ENCODE results near the gene TCF3. TPM values are rescaled to one million over a fixed set of nuclear protein-coding genes. Genes with fewer than 3 reads are reported as not detected.

TCF3 gene
- total and polyA plus RNA-seq, 12 donors, result 8.5 to 96.0 (median 42.0) TPM

- intact Hi-C loops (cut with DNase I), result no loop called here
- peaks cover 0 to 4% of the 10 kb centered on the region in 2 donors for H3K36me3 ChIP-seq (replicated peaks in 1 of 2)
- no peak for TF ChIP-seq CTCF (IDR thresholded peaks at IDR 0.05)
- WGBS, 4 donors, result 92 to 97% (median 93%) methylated on average over 8 to 26 of the region's 26 CpGs
- no peaks in the 10 kb centered on the region for H3K4me1 ChIP-seq (replicated peaks in 1 of 2)
- no peak for DNase-seq
- no peaks in the 10 kb centered on the region for H3K9me3 ChIP-seq (replicated peaks in 1 of 3)
- H3K4me3 ChIP-seq, result no peak overlapping the region
- H3K27me3 ChIP-seq, result no peaks in the 10 kb centered on the region
- H3K27ac ChIP-seq, result no peak overlapping the region
Observed at GRCh38 chr19:1632462-1633268, 19.8 kb downstream of the TCF3 start.

GRCh38 chr19:1631557-1632100 lies 20.8 kb downstream of the TCF3 start:
- Histone ChIP-seq H3K4me3 (no peak overlapping the region), H3K9me3 (replicated peaks in 1 of 3) (no peaks in the 10 kb centered on the region), H3K36me3 (replicated peaks in 1 of 2) (peaks cover 0 to 4% of the 10 kb centered on the region in 2 donors), H3K27ac (no peak overlapping the region), H3K4me1 (replicated peaks in 1 of 2) (no peaks in the 10 kb centered on the region), H3K27me3 (no peaks in the 10 kb centered on the region)
- no peak for TF ChIP-seq POLR2A (IDR thresholded peaks at IDR 0.05)
- WGBS, 4 donors, result 80 to 97% (median 94%) methylated on average over 1 to 31 of the region's 31 CpGs
- intact Hi-C loops (cut with DNase I), result no loop called here
- no peak for DNase-seq

GRCh38 chr19:1630811-1631210 lies 21.6 kb downstream of the TCF3 start:
- Histone ChIP-seq H3K27me3 (no peaks in the 10 kb centered on the region), H3K27ac (no peak overlapping the region), H3K36me3 (replicated peaks in 1 of 2) (peaks cover 0 to 4% of the 10 kb centered on the region in 2 donors), H3K4me1 (replicated peaks in 1 of 2) (no peaks in the 10 kb centered on the region), H3K9me3 (replicated peaks in 1 of 3) (no peaks in the 10 kb centered on the region), H3K4me3 (no peak overlapping the region)
- 93 to 95% (median 94%) methylated on average over 8 to 17 of the region's 17 CpGs; no CpG with 5 or more reads in 1 of the 4 donors for WGBS, 4 donors
- no peak for DNase-seq
- intact Hi-C loops (cut with DNase I), result no loop called here
- TF ChIP-seq CTCF (IDR thresholded peaks at IDR 0.05), result no peak
- no peak for TF ChIP-seq POLR2A (IDR thresholded peaks at IDR 0.05)

GRCh38 chr19:1630012-1630411 lies 22.4 kb downstream of the TCF3 start:
- no peaks in the 10 kb centered on the region for H3K27me3 ChIP-seq
- intact Hi-C loops (cut with DNase I), result no loop called here
- no peaks in the 10 kb centered on the region for H3K9me3 ChIP-seq (replicated peaks in 1 of 3)
- 90 to 97% (median 93%) methylated on average over 13 to 20 of the region's 20 CpGs for WGBS, 4 donors
- no peak overlapping the region for H3K27ac ChIP-seq
- no peak for DNase-seq
- no peak overlapping the region for H3K4me3 ChIP-seq
- H3K4me1 ChIP-seq (replicated peaks in 1 of 2), result no peaks in the 10 kb centered on the region
- peaks cover 0 to 4% of the 10 kb centered on the region in 2 donors for H3K36me3 ChIP-seq (replicated peaks in 1 of 2)
- TF ChIP-seq CTCF (IDR thresholded peaks at IDR 0.05) (no peak), POLR2A (IDR thresholded peaks at IDR 0.05) (no peak)

Data from adrenal gland (tissue), 12 donors.